Gastrocnemius medialis (tissue), 4 donors: Measurements from ENCODE around the gene DYNLRB2. TPM values are rescaled to one million over a fixed set of nuclear protein-coding genes. Genes with fewer than 3 reads are reported as not detected.

Source experiments
- ATAC-seq, 2 donors: fragments of 150-250 bp; one replicate each; pipeline ENCODE4 v1.9.1; 2016
- DNase-seq, 2 donors: peaks; one replicate each; pipeline ENCODE4 v3.0.0-alpha.2; 2019
- H3K27ac ChIP-seq, 4 donors: fragments of 200-600 bp; sonication (generic); 1 replicate in 1 of 4; 2 replicates in 3 of 4; pipeline ENCODE4 v1.5.1; 2016 to 2018; ENCODE audit warnings: mild to moderate bottlenecking in 2 of 4, moderate library complexity in 1 of 4
- H3K27me3 ChIP-seq, 3 donors: fragments of 200-600 bp; sonication (generic) in 2 of 3; 1 replicate in 1 of 3; 2 replicates in 2 of 3; pipeline versions ENCODE4 v1.5.1 to v1.6.0; 2016 to 2019; ENCODE audit warnings: mild to moderate bottlenecking in 1 of 3, moderate library complexity in 1 of 3
- H3K36me3 ChIP-seq, 2 donors: fragments of 200-600 bp; sonication (generic) in 1 of 2; one replicate each; pipeline ENCODE4 v1.5.1; 2017 to 2018
- H3K4me1 ChIP-seq, 2 donors: fragments of 200-600 bp; sonication (generic) in 1 of 2; one replicate each; pipeline ENCODE4 v1.5.1; 2016 to 2017; ENCODE audit warnings: mild to moderate bottlenecking in 2 of 2
- H3K4me3 ChIP-seq, 4 donors: fragments of 200-600 bp; sonication (generic) in 3 of 4; 1 replicate in 1 of 4; 2 replicates in 3 of 4; pipeline ENCODE4 v1.5.1; 2016 to 2019; ENCODE audit warnings: mild to moderate bottlenecking in 2 of 4
- H3K9me3 ChIP-seq, 3 donors: fragments of 200-600 bp; sonication (generic) in 2 of 3; 1 replicate in 1 of 3; 2 replicates in 2 of 3; pipeline ENCODE4 v1.5.1; 2016 to 2019
- CTCF ChIP-seq, 5 experiments: fragments of 450-650 bp in 3 of 5; fragments of 200-600 bp in 2 of 5; sonication (generic) in 2 of 5; IDR thresholded peaks in 4 of 5; conservative IDR thresholded peaks in 1 of 5; 1 replicate in 4 of 5; 2 replicates in 1 of 5; pipeline ENCODE4 v1.5.1; 2016 to 2019; ENCODE audit warnings: antibody characterized with exemption in 5 of 5, mild to moderate bottlenecking in 3 of 5, moderate library complexity in 3 of 5
- POLR2A ChIP-seq, 2 donors: fragments of 450-650 bp; IDR thresholded peaks; one replicate each; pipeline ENCODE4 v1.6.1; 2017; ENCODE audit warnings: antibody characterized with exemption in 2 of 2, mild to moderate bottlenecking in 2 of 2, moderate library complexity in 2 of 2
- in situ Hi-C, 4 donors: fragments of 200-750 bp; cut with MboI; loops; one replicate each; pipeline versions ENCODE4 v1.15.0 to v1.8.0; 2017; ENCODE audit warnings: low sequenced_read_pairs in 4 of 4
- intact Hi-C: fragments of 100-400 bp; cut with DNase I; formaldehyde crosslinking; loops from one replicate; pipeline ENCODE4 v1.15.1; 2023; ENCODE audit warnings: low total_unique reads
- total RNA-seq, 4 donors: library from RNA; depleted of rRNA; stranded (reverse); fragments of >200 nt; gene quantifications; one replicate each; pipeline versions ENCODE4 v1.1.0 to v1.2.3, GENCODE V29; 2016

Gene DYNLRB2
- total RNA-seq, 4 donors from 2014 or later, result not detected

GRCh38 chr16:80517846-80518245, 22.9 kb upstream of the DYNLRB2 start:
- ATAC-seq, result no peak
- Histone ChIP-seq H3K9me3 (no peaks in the 10 kb centered on the region), H3K4me3 (no peak overlapping the region), H3K27me3 (peaks cover 0 to 2% (median 0%) of the 10 kb centered on the region in 3 donors), H3K36me3 (no peaks in the 10 kb centered on the region), H3K27ac (no peak overlapping the region), H3K4me1 (no peaks in the 10 kb centered on the region)
- no peak for DNase-seq
- no peak for TF ChIP-seq POLR2A (IDR thresholded peaks at IDR 0.05)
- TF ChIP-seq CTCF (IDR thresholded peaks at IDR 0.05 in 4 of 5, conservative IDR thresholded peaks at IDR 0.05 in 1 of 5), result no peak
- in situ Hi-C loops, result no loop called here
- intact Hi-C loops, result no loop called here

- ATAC-seq (no peak), DNase-seq (no peak)
- intact Hi-C loops (no loop called here), in situ Hi-C loops (no loop called here)
- no peaks in the 10 kb centered on the region for H3K36me3 ChIP-seq
- no peak overlapping the region for H3K4me3 ChIP-seq
- H3K27ac ChIP-seq, result no peak overlapping the region
- TF ChIP-seq POLR2A (IDR thresholded peaks at IDR 0.05) (no peak), CTCF (IDR thresholded peaks at IDR 0.05 in 4 of 5, conservative IDR thresholded peaks at IDR 0.05 in 1 of 5) (no peak)
- H3K9me3 ChIP-seq, result no peaks in the 10 kb centered on the region
- H3K27me3 ChIP-seq, result peaks cover 0 to 2% (median 0%) of the 10 kb centered on the region in 3 donors
- H3K4me1 ChIP-seq, result no peaks in the 10 kb centered on the region
Measured at GRCh38 chr16:80518436-80518835, 22.4 kb upstream of the DYNLRB2 start.

- ATAC-seq, result no peak
- Histone ChIP-seq H3K27ac (no peak overlapping the region), H3K4me1 (no peaks in the 10 kb centered on the region), H3K9me3 (no peaks in the 10 kb centered on the region), H3K36me3 (no peaks in the 10 kb centered on the region), H3K4me3 (no peak overlapping the region), H3K27me3 (peaks cover 0 to 2% (median 0%) of the 10 kb centered on the region in 3 donors)
- TF ChIP-seq CTCF (IDR thresholded peaks at IDR 0.05 in 4 of 5, conservative IDR thresholded peaks at IDR 0.05 in 1 of 5) (no peak), POLR2A (IDR thresholded peaks at IDR 0.05) (no peak)
- DNase-seq, result no peak
- intact Hi-C loops (no loop called here), in situ Hi-C loops (no loop called here)
Measured at GRCh38 chr16:80519189-80519588, 21.6 kb upstream of the DYNLRB2 start.

- in situ Hi-C loops, result no loop called here
- Histone ChIP-seq H3K4me3 (no peak overlapping the region), H3K27me3 (no peaks in the 10 kb centered on the region), H3K9me3 (no peaks in the 10 kb centered on the region), H3K36me3 (no peaks in the 10 kb centered on the region), H3K27ac (no peak overlapping the region), H3K4me1 (no peaks in the 10 kb centered on the region)
- ATAC-seq (no peak), DNase-seq (no peak)
- TF ChIP-seq POLR2A (IDR thresholded peaks at IDR 0.05) (no peak), CTCF (IDR thresholded peaks at IDR 0.05 in 4 of 5, conservative IDR thresholded peaks at IDR 0.05 in 1 of 5) (no peak)
- intact Hi-C loops, result no loop called here
Measured at GRCh38 chr16:80525420-80525819, 15.4 kb upstream of the DYNLRB2 start.

- Histone ChIP-seq H3K27me3 (no peaks in the 10 kb centered on the region), H3K36me3 (no peaks in the 10 kb centered on the region), H3K27ac (no peak overlapping the region), H3K4me3 (no peak overlapping the region), H3K9me3 (no peaks in the 10 kb centered on the region), H3K4me1 (no peaks in the 10 kb centered on the region)
- DNase-seq (no peak), ATAC-seq (peak in 1 of 2 donors; percentile 36)
- intact Hi-C loops, result no loop called here
- TF ChIP-seq POLR2A (IDR thresholded peaks at IDR 0.05) (no peak), CTCF (IDR thresholded peaks at IDR 0.05 in 4 of 5, conservative IDR thresholded peaks at IDR 0.05 in 1 of 5) (peak; percentile 47 to 75 (median 61))
- in situ Hi-C loops, result no loop called here
Measured at GRCh38 chr16:80526418-80527061, 14.3 kb upstream of the DYNLRB2 start.
